ENCODE measurements around the gene SKAP2. TPM values are rescaled to one million over a fixed set of nuclear protein-coding genes. Genes with fewer than 3 reads are reported as not detected.

SKAP2 gene
- total RNA-seq, 1 experiment from 2014 or later = 30.7 TPM

GRCh38 chr7:26688936-26689506 is 175.4 kb downstream of the SKAP2 start:
- Histone ChIP-seq H3K4me3 (replicated peaks in 1 of 2; ENCODE audit: low read depth in 1 of 2, low read length in 2 of 2) (no peak overlapping the region), H3K27ac (ENCODE audit: low read depth, low read length) (no peak overlapping the region), H4K20me1 (ENCODE audit: insufficient read depth) (no peaks in the 10 kb centered on the region), H3K36me3 (ENCODE audit: control insufficient read depth in 1 of 2, insufficient read depth in 2 of 2, low read length in 2 of 2) (no peaks in the 10 kb centered on the region), H3K4me1 (ENCODE audit: control insufficient read depth in 1 of 2, insufficient read depth in 2 of 2, low read length in 2 of 2) (peaks cover 4 to 11% of the 10 kb centered on the region in 2 experiments; a peak in 3 of 4 replicates), H3K27me3 (ENCODE audit: insufficient read depth, low read length) (no peaks in the 10 kb centered on the region), H3K4me2 (ENCODE audit: low read length) (no peak overlapping the region), H3K9me2 (ENCODE audit: insufficient read depth) (no peaks in the 10 kb centered on the region), H3K79me2 (ENCODE audit: insufficient read depth, low read length) (no peaks in the 10 kb centered on the region), H3K9me3 (ENCODE audit: control insufficient read depth in 1 of 2, insufficient read depth in 1 of 2, low read depth in 1 of 2, low read length in 2 of 2) (no peaks in the 10 kb centered on the region), H2AFZ (ENCODE audit: low read depth, low read length, poor library complexity, severe bottlenecking) (no peak overlapping the region), H3K9ac (ENCODE audit: low read length) (no peak overlapping the region)
- intact Hi-C loops (cut with micrococcal nuclease) = no loop called here
- RAD21 ChIA-PET (ENCODE audit: low non-redundant PET in 1 of 2, low total read pairs in 2 of 2, uncharacterized antibody in 2 of 2, unreplicated experiment in 2 of 2) = no interaction called here
- TF ChIP-seq TCF7L2 (IDR thresholded peaks at IDR 0.05; ENCODE audit: borderline replicate concordance, extremely low read depth, insufficient read depth, insufficient read length) = no peak
- TF ChIP-seq YY1 (IDR thresholded peaks at IDR 0.05; ENCODE audit: extremely low read depth, insufficient replicate concordance, low read depth, low read length) = no peak
- no peak for TF ChIP-seq ZFX (IDR thresholded peaks at IDR 0.05)
- no peak for TF ChIP-seq MAX (IDR thresholded peaks at IDR 0.05)
- TF ChIP-seq FOSL1 (IDR thresholded peaks at IDR 0.05; ENCODE audit: low read depth) = no peak
- no peak for TF ChIP-seq EZH2phosphoT487 (IDR thresholded peaks at IDR 0.05; ENCODE audit: borderline replicate concordance)
- no peak for TF ChIP-seq POLR2AphosphoS5 (IDR thresholded peaks at IDR 0.05; ENCODE audit: low read depth, low read length)
- no peak for TF ChIP-seq ZNF274 (IDR thresholded peaks at IDR 0.05; ENCODE audit: low read depth, low read length)
- no peak for TF ChIP-seq EZH2 (IDR thresholded peaks at IDR 0.05)
- TF ChIP-seq EGR1 (IDR thresholded peaks at IDR 0.05; ENCODE audit: low read depth) = no peak
- TF ChIP-seq, protein P1, sequence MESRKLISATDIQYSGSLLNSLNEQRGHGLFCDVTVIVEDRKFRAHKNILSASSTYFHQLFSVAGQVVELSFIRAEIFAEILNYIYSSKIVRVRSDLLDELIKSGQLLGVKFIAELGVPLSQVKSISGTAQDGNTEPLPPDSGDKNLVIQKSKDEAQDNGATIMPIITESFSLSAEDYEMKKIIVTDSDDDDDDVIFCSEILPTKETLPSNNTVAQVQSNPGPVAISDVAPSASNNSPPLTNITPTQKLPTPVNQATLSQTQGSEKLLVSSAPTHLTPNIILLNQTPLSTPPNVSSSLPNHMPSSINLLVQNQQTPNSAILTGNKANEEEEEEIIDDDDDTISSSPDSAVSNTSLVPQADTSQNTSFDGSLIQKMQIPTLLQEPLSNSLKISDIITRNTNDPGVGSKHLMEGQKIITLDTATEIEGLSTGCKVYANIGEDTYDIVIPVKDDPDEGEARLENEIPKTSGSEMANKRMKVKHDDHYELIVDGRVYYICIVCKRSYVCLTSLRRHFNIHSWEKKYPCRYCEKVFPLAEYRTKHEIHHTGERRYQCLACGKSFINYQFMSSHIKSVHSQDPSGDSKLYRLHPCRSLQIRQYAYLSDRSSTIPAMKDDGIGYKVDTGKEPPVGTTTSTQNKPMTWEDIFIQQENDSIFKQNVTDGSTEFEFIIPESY (IDR thresholded peaks at IDR 0.05; ENCODE audit: extremely low read depth, insufficient replicate concordance, low read length) = no peak
- no peak for TF ChIP-seq SRF (IDR thresholded peaks at IDR 0.05; ENCODE audit: low read depth)
- no peak for DNase-seq (ENCODE audit: low read depth, low spot score)
- POLR2A ChIA-PET = no interaction called here
- CTCF ChIA-PET = interaction anchor here (1.0 to 1.5 kb wide), 2 partner anchors 470 to 472 kb away, joined by 3 to 4 read pairs; no protein-coding TSS in a partner anchor
- no peak for ATAC-seq
- BruUV-seq (replicated peaks) = no TSS peak
